ENCODE data around the gene NR5A2.
"Not testable (repeated sequence)": the region's sequence is repeated elsewhere in the genome, so short reads cannot be mapped to it uniquely, and the experiment has no call there.

The NR5A2 gene

GRCh38 chr1:200183637-200184036 is 156.1 kb downstream of the NR5A2 start:
- CTCF ChIA-PET: interaction anchor here (1.5 kb wide), 1 partner anchor 44 kb away, joined by 4 read pairs; no protein-coding TSS in a partner anchor
- H3K4me3 ChIP-seq (ENCODE audit: low read depth, low read length): no peak overlapping the region
- no peak for DNase-seq (ENCODE audit: low read depth, low spot score)
- POLR2A ChIA-PET: no interaction called here
- TF ChIP-seq CTCF (IDR thresholded peaks at IDR 0.05; ENCODE audit: insufficient read depth, low read length, missing control alignments): no peak

GRCh38 chr1:200184196-200184595 is 156.7 kb downstream of the NR5A2 start:
- TF ChIP-seq CTCF (IDR thresholded peaks at IDR 0.05; ENCODE audit: insufficient read depth, low read length, missing control alignments): no peak
- no peak overlapping the region for H3K4me3 ChIP-seq (ENCODE audit: low read depth, low read length)
- ChIA-PET CTCF (no interaction called here), POLR2A (no interaction called here)
- no peak for DNase-seq (ENCODE audit: low read depth, low spot score)

GRCh38 chr1:200185191-200185590 is 157.7 kb downstream of the NR5A2 start:
- DNase-seq (ENCODE audit: low read depth, low spot score); CTCF ChIA-PET; H3K4me3 ChIP-seq (ENCODE audit: low read depth, low read length); POLR2A ChIA-PET: not testable (repeated sequence)

- CTCF ChIA-PET: not testable (repeated sequence)
These were observed 159.8 kb downstream of the NR5A2 start for GRCh38 chr1:200187332-200187731.

GRCh38 chr1:200191993-200192392 is 164.5 kb downstream of the NR5A2 start:
- no peak for DNase-seq (ENCODE audit: low read depth, low spot score)
- CTCF ChIA-PET: no interaction called here
- POLR2A ChIA-PET: no interaction called here
- TF ChIP-seq CTCF (IDR thresholded peaks at IDR 0.05; ENCODE audit: insufficient read depth, low read length, missing control alignments): no peak
- H3K4me3 ChIP-seq (ENCODE audit: low read depth, low read length): no peak overlapping the region

More at GRCh38 chr1:200187332-200187731, 159.8 kb downstream of the NR5A2 start:
- DNase-seq (ENCODE audit: low read depth, low spot score); H3K4me3 ChIP-seq (ENCODE audit: low read depth, low read length); POLR2A ChIA-PET: not testable (repeated sequence)

- no peak for DNase-seq (ENCODE audit: low read depth, low spot score)
- ChIA-PET CTCF (no interaction called here), POLR2A (no interaction called here)
- TF ChIP-seq CTCF (IDR thresholded peaks at IDR 0.05; ENCODE audit: insufficient read depth, low read length, missing control alignments): no peak
- no peak overlapping the region for H3K4me3 ChIP-seq (ENCODE audit: low read depth, low read length)
These were observed 167.0 kb downstream of the NR5A2 start for GRCh38 chr1:200194477-200194876.

- no peak for TF ChIP-seq CTCF (IDR thresholded peaks at IDR 0.05; ENCODE audit: insufficient read depth, low read length, missing control alignments)
- ChIA-PET CTCF (no interaction called here), POLR2A (no interaction called here)
- no peak overlapping the region for H3K4me3 ChIP-seq (ENCODE audit: low read depth, low read length)
- no peak for DNase-seq (ENCODE audit: low read depth, low spot score)
These were observed 170.7 kb downstream of the NR5A2 start for GRCh38 chr1:200198236-200198635.

Data from AG04449 (cell line).